Thyroid gland (tissue), 4 donors: ENCODE results near the gene MAST4. TPM values are rescaled to one million over a fixed set of nuclear protein-coding genes. Genes with fewer than 3 reads are reported as not detected.

Experiments
- DNase-seq, 2 donors: peaks; one replicate each; pipeline ENCODE4 v3.0.0-alpha.2; 2019
- H3K27ac ChIP-seq, 3 donors: fragments of 200-600 bp; sonication (generic); 1 replicate in 2 of 3; 2 replicates in 1 of 3; pipeline ENCODE4 v1.5.1; 2016 to 2019; ENCODE audit warnings: mild to moderate bottlenecking in 1 of 3, moderate library complexity in 1 of 3
- H3K27me3 ChIP-seq: fragments of 200-600 bp; sonication (generic); one replicate; pipeline ENCODE4 v1.5.1; 2019
- H3K36me3 ChIP-seq, 2 donors: fragments of 200-600 bp; sonication (generic); one replicate each; pipeline ENCODE4 v1.5.1; 2016 to 2019
- H3K4me1 ChIP-seq, 2 donors: fragments of 200-600 bp; sonication (generic); one replicate each; pipeline ENCODE4 v1.5.1; 2017 to 2019
- H3K4me3 ChIP-seq, 3 donors: fragments of 200-600 bp; sonication (generic); replicated peaks in 1 of 3; 1 replicate in 2 of 3; 2 replicates in 1 of 3; pipeline ENCODE4 v1.5.1; 2016; ENCODE audit warnings: mild to moderate bottlenecking in 1 of 3
- H3K9me3 ChIP-seq: fragments of 200-600 bp; sonication (generic); one replicate; pipeline ENCODE4 v1.5.1; 2017
- CTCF ChIP-seq, 6 experiments: fragments of 200-600 bp in 3 of 6; fragments of 450-650 bp in 3 of 6; sonication (generic) in 3 of 6; IDR thresholded peaks; one replicate each; pipeline ENCODE4 v1.5.1; 2016 to 2019; ENCODE audit warnings: antibody characterized with exemption in 6 of 6, mild to moderate bottlenecking in 2 of 6, inconsistent platforms in 1 of 6, moderate library complexity in 1 of 6
- POLR2A ChIP-seq, 2 donors: fragments of 450-650 bp; IDR thresholded peaks; one replicate each; pipeline ENCODE4 v1.6.1; 2017; ENCODE audit warnings: antibody characterized with exemption in 2 of 2, mild to moderate bottlenecking in 2 of 2, moderate library complexity in 1 of 2
- WGBS, 2 donors: methylation state at CpG; one replicate each; pipeline ENCODE4 v1.1.5; 2017; 5-methylcytosine and 5-hydroxymethylcytosine counted together
- intact Hi-C: fragments of 100-400 bp; cut with DNase I; formaldehyde crosslinking; loops from one replicate; pipeline ENCODE4 v1.15.1; 2023
- total RNA-seq, 4 donors: library from RNA; depleted of rRNA; stranded (reverse); fragments of >200 nt; gene quantifications; one replicate each; pipeline ENCODE4 v1.2.3, GENCODE V29; 2016

Gene MAST4
- total RNA-seq, 4 donors from 2014 or later = 20.2 to 38.3 (median 24.4) TPM

GRCh38 chr5:67102708-67103107 lies 506.5 kb downstream of the MAST4 start:
- H3K27me3 ChIP-seq = no peaks in the 10 kb centered on the region
- no peaks in the 10 kb centered on the region for H3K9me3 ChIP-seq
- peaks cover 7 to 10% of the 10 kb centered on the region in 2 donors for H3K4me1 ChIP-seq
- DNase-seq = peak; percentile 75 to 78
- 26 to 40% methylated on average over 4 of the region's 4 CpGs for WGBS, 2 donors
- H3K4me3 ChIP-seq = no peak overlapping the region
- no peak for TF ChIP-seq CTCF (IDR thresholded peaks at IDR 0.05)
- TF ChIP-seq POLR2A (IDR thresholded peaks at IDR 0.05) = no peak
- intact Hi-C loops = no loop called here
- H3K36me3 ChIP-seq = no peaks in the 10 kb centered on the region
- H3K27ac ChIP-seq = no peak overlapping the region

GRCh38 chr5:67104859-67105258 lies 508.7 kb downstream of the MAST4 start:
- Histone ChIP-seq H3K4me3 (no peak overlapping the region), H3K36me3 (no peaks in the 10 kb centered on the region), H3K4me1 (peaks cover 7 to 10% of the 10 kb centered on the region in 2 donors), H3K9me3 (no peaks in the 10 kb centered on the region), H3K27me3 (no peaks in the 10 kb centered on the region), H3K27ac (no peak overlapping the region)
- TF ChIP-seq POLR2A (IDR thresholded peaks at IDR 0.05) (no peak), CTCF (IDR thresholded peaks at IDR 0.05) (no peak)
- 90 to 100% methylated on average over 1 of the region's 1 CpG for WGBS, 2 donors
- DNase-seq = no peak
- intact Hi-C loops = no loop called here

GRCh38 chr5:67105270-67105669 lies 509.1 kb downstream of the MAST4 start:
- H3K9me3 ChIP-seq = no peaks in the 10 kb centered on the region
- peaks cover 7 to 10% of the 10 kb centered on the region in 2 donors for H3K4me1 ChIP-seq
- intact Hi-C loops = no loop called here
- DNase-seq = no peak
- H3K27me3 ChIP-seq = no peaks in the 10 kb centered on the region
- H3K27ac ChIP-seq = no peak overlapping the region
- no peak for TF ChIP-seq POLR2A (IDR thresholded peaks at IDR 0.05)
- TF ChIP-seq CTCF (IDR thresholded peaks at IDR 0.05) = no peak
- H3K36me3 ChIP-seq = no peaks in the 10 kb centered on the region
- H3K4me3 ChIP-seq = no peak overlapping the region
- 97 to 98% methylated on average over 3 of the region's 3 CpGs for WGBS, 2 donors

GRCh38 chr5:67106626-67107342 lies 510.6 kb downstream of the MAST4 start:
- no peak for DNase-seq
- intact Hi-C loops = no loop called here

More at GRCh38 chr5:67106626-67107342, 510.6 kb downstream of the MAST4 start:
- H3K27me3 ChIP-seq = no peaks in the 10 kb centered on the region
- no peak overlapping the region for H3K4me3 ChIP-seq
- TF ChIP-seq CTCF (IDR thresholded peaks at IDR 0.05) (no peak), POLR2A (IDR thresholded peaks at IDR 0.05) (no peak)
- peaks cover 7 to 10% of the 10 kb centered on the region in 2 donors for H3K4me1 ChIP-seq
- 84 to 87% methylated on average over 2 of the region's 2 CpGs for WGBS, 2 donors
- H3K36me3 ChIP-seq = no peaks in the 10 kb centered on the region
- no peaks in the 10 kb centered on the region for H3K9me3 ChIP-seq
- no peak overlapping the region for H3K27ac ChIP-seq
